ENCODE data around the gene GMDS.

GRCh38 chr6:1775441-1775840, 470.0 kb downstream of the GMDS start:
- TF ChIP-seq CTCF (conservative IDR thresholded peaks at IDR 0.05; ENCODE audit: low read length) = no peak
- TF ChIP-seq EZH2phosphoT487 (IDR thresholded peaks at IDR 0.05; ENCODE audit: borderline replicate concordance) = no peak

All from Loucy (cell line).